Pons (tissue), 1 donor: Measurements from ENCODE around the gene COL23A1.

Experiments used
- DNase-seq: peaks from one replicate; pipeline ENCODE4 v3.0.0-alpha.2; 2016; ENCODE audit warnings: low spot score

Gene COL23A1

DNA sequence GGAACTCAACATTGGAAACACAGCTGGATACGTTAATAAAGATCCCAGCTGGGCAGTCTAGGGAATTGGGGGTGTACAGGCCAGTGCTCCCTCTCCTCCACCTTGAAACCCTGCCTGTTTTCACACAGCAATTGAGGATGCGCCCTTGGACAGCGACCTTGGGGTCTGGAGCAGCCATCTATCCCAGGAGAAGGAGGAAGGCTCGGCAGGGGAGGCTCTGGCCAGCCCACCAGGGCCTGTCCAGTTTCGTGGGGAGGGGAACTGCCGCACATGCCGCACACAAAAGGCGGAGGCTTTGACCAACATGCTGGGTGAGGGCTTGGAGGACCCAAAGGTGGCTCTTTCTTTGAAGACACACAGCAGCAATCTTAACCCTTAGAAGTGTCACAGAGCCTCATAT lies 1.4 kb downstream of the COL23A1 start:
- no peak for DNase-seq

DNA sequence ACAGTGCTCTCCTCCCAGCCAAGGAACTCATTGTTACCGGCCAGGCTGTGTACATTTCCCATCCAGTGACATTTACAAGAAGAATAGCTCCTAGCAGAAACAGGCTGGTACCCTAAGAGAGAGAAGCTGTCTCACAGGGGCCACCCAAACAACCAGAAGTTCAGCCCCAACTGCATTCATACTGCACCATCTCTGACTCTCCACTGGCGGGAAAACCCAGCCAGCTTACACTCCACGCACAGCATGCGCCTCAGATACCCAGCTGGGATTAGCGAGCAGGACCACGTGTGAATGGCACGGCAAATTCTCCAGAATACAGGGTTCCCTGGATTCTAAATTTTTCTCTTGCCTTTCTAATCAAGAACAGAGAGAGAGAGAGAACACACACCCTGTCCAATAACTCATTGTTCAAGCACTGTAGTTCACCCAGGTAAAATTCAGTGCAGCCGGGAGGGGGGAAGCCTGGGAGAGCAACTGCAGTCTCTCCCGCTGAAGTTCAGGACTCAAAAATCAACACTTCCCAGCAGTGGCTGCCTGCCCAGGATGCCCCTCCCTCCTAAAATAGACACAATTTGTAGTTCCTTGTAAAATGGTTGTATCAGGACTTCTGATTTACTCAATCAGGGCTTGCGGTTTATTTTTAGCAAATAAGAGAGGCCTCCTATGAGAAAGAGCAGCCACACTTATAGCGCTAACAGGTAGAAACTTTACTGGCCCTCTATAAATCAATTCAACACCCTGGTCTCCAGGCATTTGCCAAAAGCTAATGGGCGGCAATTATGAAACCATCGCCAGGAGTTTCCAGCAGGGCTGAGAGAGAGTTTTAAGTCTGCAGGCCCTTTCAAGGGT lies 2.2 kb downstream of the COL23A1 start:
- DNase-seq = no peak

DNA sequence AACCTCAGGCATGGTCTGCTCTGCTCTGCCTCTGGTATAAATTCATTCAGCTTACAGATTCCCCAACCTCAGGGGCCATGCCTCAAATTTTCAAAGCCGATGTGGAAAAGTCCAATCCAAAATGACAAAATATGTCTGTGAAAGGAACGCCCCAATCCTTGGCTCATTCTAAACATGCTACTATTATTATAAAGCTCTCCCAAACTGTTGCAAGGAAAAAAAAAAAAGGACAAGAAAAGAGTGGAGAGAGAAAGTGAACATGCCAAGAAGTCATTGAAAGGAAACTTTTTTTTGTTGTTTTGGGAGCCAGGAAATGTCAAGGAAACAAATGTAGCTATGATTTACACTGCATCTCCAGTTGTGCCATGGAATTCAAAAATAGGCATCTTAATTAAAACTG lies 3.8 kb downstream of the COL23A1 start:
- no peak for DNase-seq

DNA sequence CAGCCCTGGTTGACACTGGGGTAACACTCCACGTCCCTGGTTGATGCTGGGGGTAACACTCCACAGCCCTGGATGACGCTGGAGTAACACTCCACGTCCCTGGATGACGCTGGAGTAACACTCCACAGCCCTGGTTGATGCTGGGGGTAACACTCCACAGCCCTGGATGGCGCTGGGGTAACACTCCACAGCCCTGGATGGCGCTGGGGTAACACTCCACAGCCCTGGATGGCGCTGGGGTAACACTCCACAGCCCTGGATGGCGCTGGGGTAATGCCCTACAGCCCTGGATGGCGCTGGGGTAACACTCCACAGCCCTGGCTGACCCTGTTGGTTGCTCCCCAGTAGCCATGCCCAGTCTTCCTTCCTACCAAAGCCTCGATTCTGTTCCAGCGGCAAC lies 4.8 kb downstream of the COL23A1 start:
- peak; percentile 45 for DNase-seq

DNA sequence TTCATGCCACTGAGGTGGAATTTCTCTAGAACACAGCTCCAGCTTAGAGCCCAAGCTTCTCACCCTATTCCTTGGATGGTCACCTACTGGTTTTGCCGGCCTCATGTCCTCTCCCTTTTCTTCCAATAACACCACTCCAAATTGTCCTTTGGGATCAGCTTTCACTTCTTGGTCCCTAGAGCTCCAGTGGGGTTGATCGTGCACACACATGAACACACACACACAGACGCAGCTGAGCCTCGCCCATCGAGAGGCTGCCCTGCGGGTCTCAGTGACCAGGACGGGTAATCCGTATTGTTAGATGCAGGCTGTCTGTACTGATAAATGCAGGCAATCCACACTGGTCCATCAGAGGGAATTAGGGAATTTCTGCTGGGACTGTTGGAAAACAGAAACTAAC lies 6.9 kb downstream of the COL23A1 start:
- DNase-seq = no peak

DNA sequence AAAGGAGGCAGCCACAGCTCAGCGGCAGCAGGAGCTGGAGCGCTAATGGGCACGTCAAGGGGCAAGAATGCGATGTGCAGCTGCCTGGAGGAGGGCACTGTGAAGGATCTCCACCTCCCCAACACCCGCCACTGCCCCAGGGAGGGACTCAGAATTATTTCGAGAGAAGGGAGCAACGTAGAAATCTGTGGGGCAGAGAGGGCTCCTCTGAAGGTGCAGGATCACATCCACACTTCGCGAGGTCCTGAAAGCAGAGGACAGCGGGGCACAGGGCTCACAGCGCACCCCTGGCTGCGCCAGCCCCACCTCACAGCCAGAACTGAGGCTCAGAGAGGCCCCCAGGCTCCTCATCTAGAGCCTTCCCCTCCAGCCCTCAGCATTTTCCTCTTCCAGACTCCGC lies 7.9 kb downstream of the COL23A1 start:
- no peak for DNase-seq

DNA sequence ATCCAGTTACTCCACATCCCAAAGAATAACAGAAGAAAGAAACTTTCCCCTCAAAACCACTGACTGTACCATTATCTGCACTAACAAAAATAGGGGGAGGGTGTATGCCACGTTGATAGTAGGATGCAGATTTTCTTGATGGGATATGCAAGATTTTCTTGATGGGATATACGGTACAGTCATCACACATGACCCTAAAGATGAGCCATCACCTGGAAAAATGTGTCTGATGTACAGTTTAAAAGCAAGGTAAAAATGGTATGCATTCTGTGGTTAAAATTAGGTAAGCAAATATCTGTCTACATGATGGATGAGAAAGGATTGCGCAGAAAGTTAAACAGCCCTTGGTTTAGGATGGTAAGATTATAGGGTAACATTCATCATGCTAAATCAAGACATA lies 8.6 kb downstream of the COL23A1 start:
- no peak for DNase-seq

DNA sequence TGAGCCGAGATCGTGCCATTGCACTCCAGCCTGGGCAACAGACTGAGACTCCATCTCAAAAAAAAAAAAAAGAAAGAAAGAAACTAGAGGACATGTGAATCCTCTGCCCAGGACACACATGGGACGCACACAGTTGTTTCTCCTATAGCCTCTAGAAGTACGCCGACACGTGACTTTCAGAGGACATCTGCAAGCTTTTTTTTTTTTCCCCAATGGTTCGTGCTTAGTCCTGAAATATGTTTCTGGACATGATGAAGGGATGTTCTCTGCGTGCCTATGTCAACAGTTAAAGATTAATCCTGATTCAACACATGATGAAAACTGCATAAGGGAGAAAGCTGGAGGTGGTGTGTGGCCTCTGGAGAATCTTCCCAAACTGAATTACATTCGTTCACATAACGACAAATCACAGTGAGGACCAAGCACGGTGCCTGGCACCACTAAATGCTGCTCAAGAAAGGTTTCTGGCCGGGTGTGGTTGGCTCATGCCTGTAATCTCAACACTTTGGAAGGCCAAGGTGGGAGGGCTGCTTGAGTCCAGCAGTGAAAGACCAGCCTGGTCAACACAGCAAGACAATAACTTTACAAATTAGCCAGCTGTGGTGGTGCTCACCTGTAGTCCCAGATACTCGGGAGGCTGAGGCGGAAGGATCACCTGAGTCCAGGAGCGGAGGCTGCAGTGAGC lies 9.8 kb downstream of the COL23A1 start:
- DNase-seq = no peak

DNA sequence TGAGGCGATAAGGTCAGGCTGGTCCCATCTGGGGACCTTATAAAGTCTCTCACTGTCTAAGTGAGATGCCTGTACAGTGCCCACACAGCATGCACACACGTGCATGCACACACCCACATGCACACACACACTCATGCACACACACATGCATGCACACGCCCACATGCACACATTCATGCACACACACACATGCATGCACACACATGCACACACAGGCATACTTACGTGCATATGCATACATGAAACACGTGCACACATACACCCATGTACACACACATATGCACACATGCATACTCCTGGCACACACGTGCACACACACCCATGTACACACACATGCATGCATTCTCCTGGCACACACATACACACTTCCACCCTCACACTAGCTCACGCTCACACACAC lies 12.2 kb downstream of the COL23A1 start:
- DNase-seq = no peak

DNA sequence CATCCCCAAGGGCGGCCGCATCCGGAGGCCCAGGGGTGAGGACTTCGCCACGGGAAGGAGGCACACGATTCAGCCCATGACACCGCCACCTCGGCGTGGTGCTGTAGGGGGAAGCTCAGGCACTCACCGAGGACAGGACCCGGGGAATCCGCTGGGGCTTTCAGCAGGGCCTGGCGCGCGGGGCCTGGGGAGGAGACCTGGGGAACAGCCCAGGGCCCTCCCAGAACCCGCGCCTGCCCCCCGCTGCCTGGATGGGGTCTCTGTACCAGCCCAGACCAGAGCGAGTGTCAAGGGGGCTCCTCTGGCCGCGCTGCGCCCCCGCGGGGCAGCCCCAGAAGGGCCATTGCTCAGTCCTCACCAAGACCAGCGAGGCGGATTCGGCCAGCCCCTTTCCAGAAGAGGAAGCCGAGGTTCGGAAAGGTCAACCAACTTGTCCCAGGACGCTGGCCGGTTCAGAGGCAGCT lies 12.8 kb downstream of the COL23A1 start:
- DNase-seq = no peak

DNA sequence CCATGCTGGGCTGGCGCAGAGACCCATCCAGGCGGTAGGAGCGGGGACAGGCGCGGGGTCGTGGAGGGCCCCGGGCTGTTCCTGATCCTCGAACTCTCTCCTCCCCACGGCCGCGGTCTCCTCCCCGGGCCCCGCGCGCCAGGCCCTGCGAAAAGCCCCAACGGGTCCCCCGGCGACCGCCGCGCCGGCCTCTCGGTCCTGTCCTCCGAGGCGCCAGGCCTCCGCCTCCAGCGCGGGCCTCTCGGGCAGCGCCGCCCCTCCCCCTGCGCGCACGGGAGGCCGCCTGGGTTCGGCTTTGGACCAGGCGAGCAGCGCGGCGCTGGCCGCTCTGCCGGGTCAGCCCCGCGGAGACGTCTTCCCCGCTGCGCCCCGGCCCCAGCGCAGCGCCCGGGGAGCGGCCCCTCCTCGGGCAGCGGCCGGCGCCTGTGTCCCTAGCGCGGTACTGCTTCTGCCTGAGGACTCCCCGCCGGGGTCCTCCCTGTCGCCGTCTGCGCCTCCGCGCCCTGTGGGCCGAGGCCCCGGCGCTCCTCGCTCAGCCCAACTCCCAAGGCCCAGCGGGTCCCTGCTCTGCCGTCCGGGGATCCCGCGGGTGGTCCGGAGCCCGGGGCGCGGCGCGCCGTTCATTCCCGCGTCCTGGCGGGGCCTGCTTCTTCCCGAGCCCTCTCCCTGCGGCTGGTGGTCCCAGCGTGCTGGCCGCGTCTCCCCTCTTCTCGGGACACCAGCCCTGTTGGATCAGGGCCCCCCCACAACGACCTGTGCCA lies 13.4 kb downstream of the COL23A1 start:
- DNase-seq = no peak

DNA sequence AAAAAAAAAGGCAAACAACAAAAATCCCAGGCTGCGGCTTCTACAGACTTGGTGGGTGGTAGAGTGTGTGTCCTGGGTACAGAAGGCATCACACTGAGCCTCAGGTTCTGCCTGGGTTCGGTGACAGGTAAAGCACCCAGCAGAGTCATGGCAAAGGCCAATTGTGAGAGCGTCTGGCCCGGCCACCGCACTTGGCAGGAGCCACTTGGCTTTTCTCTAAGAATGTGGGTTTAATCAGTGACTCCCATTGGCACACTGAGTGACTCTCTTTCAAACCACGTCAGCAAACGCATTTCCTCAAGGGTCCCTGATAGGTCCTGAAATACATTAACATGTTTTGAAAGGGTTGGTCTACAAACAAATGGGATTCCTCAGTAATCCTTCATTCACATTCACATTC lies 17.0 kb downstream of the COL23A1 start:
- no peak for DNase-seq

DNA sequence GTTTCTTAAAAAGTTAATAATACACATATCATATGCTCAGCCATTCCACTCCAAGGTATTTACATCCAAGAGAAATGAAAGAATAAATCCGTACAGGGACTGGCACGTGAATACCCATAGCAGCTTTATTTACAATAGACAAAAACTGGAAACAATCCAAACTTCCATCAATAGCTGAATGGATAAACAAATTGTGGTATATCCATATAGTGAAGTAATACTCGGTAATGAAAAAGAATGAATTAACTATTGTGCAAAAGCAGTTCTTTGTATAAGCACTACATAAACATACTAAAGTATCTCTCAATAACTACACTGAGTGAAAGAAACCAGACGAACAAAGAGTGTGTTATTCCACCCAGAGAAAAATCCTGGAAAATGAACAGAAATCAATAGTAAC lies 17.6 kb downstream of the COL23A1 start:
- DNase-seq = no peak

DNA sequence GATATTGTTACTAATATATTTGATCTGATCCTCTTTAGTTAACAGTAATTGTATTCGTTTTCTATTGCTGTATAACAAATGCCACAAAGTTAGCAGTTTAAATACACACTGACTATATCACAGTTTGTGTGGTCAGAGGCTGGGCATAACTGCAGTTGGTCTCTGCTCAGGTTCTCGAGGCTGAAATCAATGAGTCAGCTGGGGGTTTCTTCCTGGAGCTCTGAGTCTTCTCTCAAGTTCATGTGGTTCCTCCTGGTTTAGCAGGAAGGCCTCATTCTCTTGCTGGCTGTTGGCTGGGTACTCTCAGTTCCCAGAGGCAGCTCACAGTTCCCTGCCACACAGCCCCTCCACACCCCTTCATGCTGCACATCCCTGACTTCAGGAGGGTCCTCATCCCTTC lies 20.7 kb downstream of the COL23A1 start:
- no peak for DNase-seq

DNA sequence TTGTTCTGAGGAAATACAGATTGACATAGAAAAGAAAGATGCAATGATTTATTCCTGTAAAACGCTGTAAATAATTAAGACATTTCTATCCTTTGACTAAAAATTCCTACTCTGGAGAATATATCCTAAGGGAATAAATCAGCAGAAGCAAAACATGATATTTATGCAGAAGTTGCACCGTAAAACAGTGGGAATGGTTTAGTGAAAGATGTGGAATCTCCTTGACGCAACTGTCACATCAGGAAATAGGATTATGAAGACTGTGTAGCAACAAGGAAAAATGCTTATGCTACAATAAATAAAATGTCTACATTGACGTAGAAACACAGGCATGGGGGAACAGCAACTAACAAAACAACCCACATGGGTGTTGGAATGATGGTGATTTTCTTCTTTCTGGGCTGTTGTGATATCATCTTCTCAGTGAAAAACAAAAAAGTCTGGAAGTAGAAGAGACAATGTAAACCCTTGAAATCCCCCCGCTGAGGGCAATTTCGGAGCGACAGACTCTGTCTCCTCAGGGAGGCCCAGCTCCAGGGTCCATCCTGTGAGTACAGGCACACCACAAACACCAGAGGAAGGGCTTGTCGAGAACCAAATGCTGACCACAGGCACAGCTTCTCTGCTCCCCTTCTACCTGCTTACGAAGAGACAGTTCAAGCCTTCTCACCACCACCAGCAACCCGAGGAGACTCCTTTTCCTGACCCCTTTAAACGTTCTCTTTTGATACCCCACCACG lies 25.2 kb downstream of the COL23A1 start:
- DNase-seq = no peak

DNA sequence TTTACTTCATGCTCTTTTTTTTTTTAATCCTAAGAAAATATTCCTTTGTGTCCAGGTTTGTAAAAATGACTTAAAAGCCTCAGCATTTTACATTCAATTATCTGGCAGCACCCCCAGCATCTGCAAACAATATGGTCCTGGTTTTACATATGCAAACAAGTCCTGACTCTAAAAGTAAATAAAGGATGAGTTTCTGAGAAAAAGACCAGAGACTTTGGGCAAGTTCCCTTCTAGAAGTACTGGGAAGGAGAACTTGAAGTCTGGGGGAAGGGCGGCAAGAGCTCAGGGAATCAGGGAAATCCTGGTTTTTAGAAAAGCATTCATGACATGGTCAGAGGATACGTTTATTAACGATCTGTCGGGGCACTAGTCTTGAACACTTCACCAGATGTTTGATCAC lies 25.8 kb downstream of the COL23A1 start:
- no peak for DNase-seq

DNA sequence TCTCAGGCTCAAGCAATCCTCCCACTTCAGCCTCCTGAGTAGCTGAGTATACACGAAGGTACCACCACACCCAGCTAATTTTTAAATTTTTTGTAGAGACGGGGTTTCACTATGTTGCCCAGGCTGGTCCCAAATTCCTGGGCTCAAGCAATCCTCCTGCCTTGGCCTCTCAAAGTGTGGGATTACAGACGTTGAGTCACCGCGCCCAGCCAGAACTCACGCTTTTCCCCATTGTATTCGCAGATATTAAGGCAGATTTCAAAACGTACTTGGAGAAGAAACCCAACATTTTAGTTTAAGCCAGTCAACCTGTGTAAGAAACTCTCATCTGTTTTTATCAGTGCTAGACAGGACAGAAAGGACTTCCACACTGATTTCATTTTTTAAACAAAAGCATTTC lies 26.6 kb downstream of the COL23A1 start:
- DNase-seq = no peak

DNA sequence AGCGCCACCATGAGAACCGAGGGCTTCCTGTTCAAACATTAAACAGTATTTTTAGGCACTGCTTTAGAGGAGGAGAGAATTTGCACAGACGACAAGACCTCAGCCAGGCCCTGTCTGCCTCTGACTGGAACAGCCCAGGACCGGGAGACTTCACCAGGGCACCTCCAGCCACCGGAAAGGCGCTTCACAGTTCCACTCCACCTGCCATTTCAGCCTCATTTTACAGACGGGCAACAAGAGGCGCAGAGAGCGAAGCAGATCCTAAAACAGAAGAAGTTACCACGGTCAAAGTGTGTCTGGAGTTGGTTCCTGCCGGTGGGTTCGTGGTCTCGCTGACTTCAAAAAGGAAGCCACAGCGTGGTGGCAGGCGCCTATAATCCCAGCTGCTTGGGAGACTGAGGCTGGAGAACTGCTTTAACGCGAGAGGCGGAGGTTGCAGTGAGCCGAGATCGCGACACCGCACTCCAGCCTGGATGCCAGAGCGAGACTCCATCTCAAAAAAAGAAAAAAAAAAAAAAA lies 28.4 kb downstream of the COL23A1 start:
- no peak for DNase-seq

DNA sequence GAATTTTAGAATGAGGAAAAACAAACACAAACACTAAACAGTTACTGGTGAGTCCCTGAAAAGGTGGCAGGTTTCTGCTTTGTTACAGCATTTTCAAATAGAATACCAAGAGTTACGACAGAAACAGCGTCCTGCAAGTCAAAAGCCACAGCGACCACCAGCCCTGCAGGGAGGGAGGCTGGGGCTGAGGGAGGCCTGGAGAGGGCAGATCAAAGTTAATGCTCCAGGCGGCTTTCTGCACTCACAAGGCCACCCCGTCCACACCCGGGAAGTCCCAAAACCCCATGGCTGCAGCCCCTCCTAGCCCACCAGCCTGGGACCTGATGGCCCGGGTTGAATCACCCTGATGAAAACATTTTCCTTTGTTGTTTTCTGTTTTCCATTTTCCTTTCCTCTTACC lies 29.3 kb downstream of the COL23A1 start:
- DNase-seq = no peak

DNA sequence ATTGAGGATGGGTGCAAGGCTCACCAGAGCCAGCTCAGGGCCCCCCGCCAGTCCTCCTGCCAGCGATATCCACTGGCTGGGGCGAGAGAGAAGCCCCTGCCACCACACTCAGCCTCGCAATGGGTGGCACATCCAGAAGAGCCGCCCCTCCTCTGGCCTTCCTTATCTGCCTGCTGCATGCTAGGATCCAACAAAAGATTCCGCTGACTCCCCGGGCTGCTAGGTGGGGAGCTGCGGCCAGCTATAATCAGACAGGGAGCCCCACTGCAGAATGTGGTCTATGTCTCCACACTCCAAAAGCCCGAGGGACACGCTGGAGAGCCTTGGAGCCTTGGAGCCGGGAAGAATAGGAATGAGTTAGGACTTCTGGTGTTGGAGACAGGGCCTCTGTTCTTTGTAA lies 32.8 kb downstream of the COL23A1 start:
- no peak for DNase-seq

DNA sequence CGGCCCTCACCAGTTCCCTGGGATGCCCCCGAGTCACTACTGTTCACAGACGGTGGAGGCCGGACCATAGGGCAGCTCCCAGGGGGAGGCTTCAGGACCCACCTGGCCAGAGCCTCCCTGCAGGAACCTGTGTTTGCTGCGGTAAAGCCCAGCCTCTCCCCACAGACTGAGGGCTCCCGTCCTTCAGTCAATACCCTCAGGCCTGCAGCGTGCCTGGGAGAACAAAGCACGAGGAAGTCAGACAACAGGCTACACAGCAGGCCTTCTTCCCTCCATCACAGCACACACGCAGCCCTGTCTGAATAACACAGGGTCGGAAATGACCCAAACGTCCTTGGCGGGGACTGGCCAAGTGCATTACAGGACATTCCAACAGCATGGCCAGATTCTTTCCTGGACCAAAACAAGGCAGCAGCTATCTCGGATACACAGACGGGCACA lies 34.4 kb downstream of the COL23A1 start:
- DNase-seq = no peak

DNA sequence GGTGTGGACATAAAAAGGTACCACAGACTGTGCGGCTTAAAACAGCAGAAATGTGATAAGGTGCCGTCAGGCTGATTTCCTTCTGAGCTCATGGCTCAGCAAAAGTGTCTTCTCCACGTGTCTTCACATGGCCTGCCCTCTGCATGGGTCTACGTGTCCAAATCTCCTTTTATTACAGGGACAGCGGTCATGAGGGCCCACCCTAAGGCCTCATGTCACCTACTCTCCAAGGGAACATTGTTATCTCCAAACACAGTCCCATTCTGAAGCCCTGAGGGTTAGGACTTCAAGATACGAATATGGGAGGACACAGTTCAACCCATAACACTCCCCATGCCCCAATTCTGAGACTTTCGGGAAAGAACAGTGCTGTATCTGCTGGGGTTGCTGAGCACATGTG lies 35.2 kb downstream of the COL23A1 start:
- no peak for DNase-seq
